HepG2 (cell line): ENCODE results near the gene LCN12. TPM values are rescaled to one million over a fixed set of nuclear protein-coding genes. Genes with fewer than 3 reads are reported as not detected.

ENCODE experiments used
- AGO2 ChIP-seq: fragments of 200-400 bp; formaldehyde crosslinking; optimal IDR thresholded peaks from 2 replicates; pipeline ENCODE3; 2017; ENCODE audit warnings: mild to moderate bottlenecking, low read depth, low read length, moderate library complexity
- FLYWCH1 ChIP-seq: sonication (generic); formaldehyde crosslinking; IDR thresholded peaks from 2 replicates; pipeline ENCODE4 v1.8.1; 2023; ENCODE audit warnings: mild to moderate bottlenecking, missing genetic modification reagents
- FOXO4 ChIP-seq: sonication (generic); formaldehyde crosslinking; conservative IDR thresholded peaks from 2 replicates; pipeline ENCODE4 v1.8.1; 2023; ENCODE audit warnings: missing genetic modification reagents
- KMT2A ChIP-seq: sonication (generic); formaldehyde crosslinking; IDR thresholded peaks from 2 replicates; pipeline ENCODE4 v1.4.0; 2020; ENCODE audit warnings: missing genetic modification reagents
- PAX8 ChIP-seq: sonication (generic); formaldehyde crosslinking; IDR thresholded peaks from 2 replicates; pipeline ENCODE4 v1.8.0; 2022; ENCODE audit warnings: mild to moderate bottlenecking, missing genetic modification reagents, borderline replicate concordance
- POLR2G ChIP-seq: fragments of 200-400 bp; formaldehyde crosslinking; IDR thresholded peaks from 2 replicates; pipeline ENCODE4 v1.6.1; 2018; ENCODE audit warnings: mild to moderate bottlenecking, low read depth, low read length, moderate library complexity
- RBFOX2 ChIP-seq: fragments of 200-400 bp; formaldehyde crosslinking; IDR thresholded peaks from 2 replicates; pipeline ENCODE4 v1.6.1; 2017; ENCODE audit warnings: low read depth, mild to moderate bottlenecking, low read length
- RELA ChIP-seq: sonication (generic); formaldehyde crosslinking; IDR thresholded peaks from 2 replicates; pipeline ENCODE4 v1.4.0; 2020; ENCODE audit warnings: missing genetic modification reagents
- ZBTB42 ChIP-seq: sonication (generic); formaldehyde crosslinking; IDR thresholded peaks from 2 replicates; pipeline ENCODE4 v1.5.0; 2020; ENCODE audit warnings: mild to moderate bottlenecking, missing genetic modification reagents
- ZFX ChIP-seq: sonication (generic); formaldehyde crosslinking; IDR thresholded peaks from 2 replicates; pipeline ENCODE4 v1.4.0; 2020; ENCODE audit warnings: mild to moderate bottlenecking, low read depth, missing genetic modification reagents, moderate library complexity
- ZFY ChIP-seq: sonication (generic); formaldehyde crosslinking; IDR thresholded peaks from 2 replicates; pipeline ENCODE4 v1.4.0; 2020; ENCODE audit warnings: missing genetic modification reagents
- ZNF329 ChIP-seq: sonication (generic); formaldehyde crosslinking; IDR thresholded peaks from 2 replicates; pipeline ENCODE4 v1.9.0; 2021; ENCODE audit warnings: low read depth, mild to moderate bottlenecking, missing genetic modification reagents
- ZNF431 ChIP-seq: sonication (generic); formaldehyde crosslinking; IDR thresholded peaks from 2 replicates; pipeline ENCODE4 v1.9.0; 2022; ENCODE audit warnings: missing genetic modification reagents, low read depth, mild to moderate bottlenecking, borderline replicate concordance
- ZNF510 ChIP-seq: sonication (generic); formaldehyde crosslinking; IDR thresholded peaks from 2 replicates; pipeline ENCODE4 v1.4.0; 2020; ENCODE audit warnings: low read depth, mild to moderate bottlenecking, missing genetic modification reagents
- ZNF703 ChIP-seq: sonication (generic); formaldehyde crosslinking; IDR thresholded peaks from 2 replicates; pipeline ENCODE4 v1.5.1; 2020; ENCODE audit warnings: missing genetic modification reagents, mild to moderate bottlenecking, moderate library complexity, borderline replicate concordance
- ZNF724P ChIP-seq: sonication (generic); formaldehyde crosslinking; IDR thresholded peaks from 2 replicates; pipeline ENCODE4 v1.8.0; 2022; ENCODE audit warnings: missing genetic modification reagents, borderline replicate concordance
- ZNF777 ChIP-seq: sonication (generic); formaldehyde crosslinking; IDR thresholded peaks from 2 replicates; pipeline ENCODE4 v1.4.0; 2020; ENCODE audit warnings: missing genetic modification reagents
- ZSCAN31 ChIP-seq: sonication (generic); formaldehyde crosslinking; IDR thresholded peaks from 2 replicates; pipeline ENCODE4 v1.5.0; 2020; ENCODE audit warnings: low read depth, mild to moderate bottlenecking, missing genetic modification reagents
- polyA plus RNA-seq, 8 experiments: library from polyadenylated mRNA; depleted of rRNA in 3 of 8; stranded (reverse) in 7 of 8; unstranded in 1 of 8; fragments of >200 nt; fragmentation: Illumina TruSeq in 4 of 8; extraction: Trizol in 4 of 8; gene quantifications; 2 replicates each; pipeline versions ENCODE4 v1.2.1 to v1.2.3, GENCODE V29; 2011 to 2016; ENCODE audit warnings: low read depth in 4 of 8, missing spikeins in 1 of 8, mixed read lengths in 1 of 8; ENCODE audit not compliant: insufficient read depth in 1 of 8
- total RNA-seq, 5 experiments: library from RNA; depleted of rRNA; stranded (reverse); fragments of >200 nt; fragmentation: Illumina TruSeq; extraction: Trizol; gene quantifications; 2 replicates each; pipeline ENCODE4 v1.2.3, GENCODE V29; 2016; ENCODE audit warnings: low read depth in 1 of 5
- TF ChIP-seq, protein P1 (sequence below): sonication (generic); formaldehyde crosslinking; IDR thresholded peaks from 2 replicates; pipeline ENCODE4 v1.5.0; 2020; ENCODE audit warnings: missing genetic modification reagents
- TF ChIP-seq, protein P2 (sequence below): sonication (generic); formaldehyde crosslinking; IDR thresholded peaks from 2 replicates; pipeline ENCODE4 v1.4.0; 2020; ENCODE audit warnings: mild to moderate bottlenecking, missing genetic modification reagents
- TF ChIP-seq, protein P3 (sequence below): sonication (generic); formaldehyde crosslinking; IDR thresholded peaks from 2 replicates; pipeline ENCODE4 v1.5.1; 2020; ENCODE audit warnings: mild to moderate bottlenecking, missing genetic modification reagents

The LCN12 gene
- total and polyA plus RNA-seq, 2 of the 13 experiments (the other 11 are each of a cell fraction or from before 2014, with no cell fraction given) = 3.4 to 6.9 TPM

DNA sequence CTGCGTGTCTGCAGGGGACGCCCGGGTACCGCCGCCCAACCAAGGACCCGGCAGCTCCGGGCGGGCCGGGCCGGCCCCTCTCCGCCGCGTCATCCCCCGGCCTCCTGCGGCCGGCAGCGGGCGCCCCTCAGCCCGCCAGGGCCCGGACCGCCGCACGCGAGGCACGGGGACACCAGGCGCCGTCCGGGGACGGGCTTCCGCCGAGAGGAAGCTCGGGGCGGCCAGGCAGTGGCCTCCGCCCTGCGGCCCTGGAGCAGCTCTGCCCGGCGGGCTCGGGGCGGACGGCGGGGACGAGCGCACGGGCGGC lies 7.9 kb upstream of the LCN12 start (continued):
- TF ChIP-seq ZNF329 (CRISPR knock-in tag) = peak; percentile 57; the same call in 1 of the 2 replicates
- TF ChIP-seq KMT2A (CRISPR knock-in tag) = no peak
- TF ChIP-seq ZFX = peak; percentile 62; the same call in 1 of the 2 replicates
- TF ChIP-seq ZNF510 (CRISPR knock-in tag) = peak; percentile 62; the same call in 1 of the 2 replicates
- TF ChIP-seq FLYWCH1 (CRISPR knock-in tag) = 0 out of 2 replicates have a peak, but pooled peaks have one; percentile 26
- 0 out of 2 replicates have a peak, but pooled peaks have one; percentile 78 for TF ChIP-seq FOXO4 (CRISPR knock-in tag)
- no peak for TF ChIP-seq RELA (CRISPR knock-in tag)
- no peak for TF ChIP-seq ZSCAN31 (CRISPR knock-in tag)
- TF ChIP-seq ZNF431 = 0 out of 2 replicates have a peak, but pooled peaks have one; percentile 6
- TF ChIP-seq, protein P1, sequence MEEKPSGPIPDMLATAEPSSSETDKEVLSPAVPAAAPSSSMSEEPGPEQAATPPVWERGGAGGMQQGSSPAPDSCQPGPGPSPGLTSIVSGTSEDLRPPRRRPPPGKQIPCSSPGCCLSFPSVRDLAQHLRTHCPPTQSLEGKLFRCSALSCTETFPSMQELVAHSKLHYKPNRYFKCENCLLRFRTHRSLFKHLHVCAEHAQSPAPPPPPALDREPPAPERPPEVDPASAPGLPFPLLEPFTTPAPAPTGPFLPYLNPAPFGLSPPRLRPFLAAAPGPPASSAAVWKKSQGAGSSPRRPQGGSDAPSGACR (CRISPR knock-in tag) = no peak
- peak; percentile 73 for TF ChIP-seq ZNF777 (CRISPR knock-in tag)
- peak; percentile 50 for TF ChIP-seq AGO2
- TF ChIP-seq POLR2G = peak; percentile 62
- TF ChIP-seq, protein P2, sequence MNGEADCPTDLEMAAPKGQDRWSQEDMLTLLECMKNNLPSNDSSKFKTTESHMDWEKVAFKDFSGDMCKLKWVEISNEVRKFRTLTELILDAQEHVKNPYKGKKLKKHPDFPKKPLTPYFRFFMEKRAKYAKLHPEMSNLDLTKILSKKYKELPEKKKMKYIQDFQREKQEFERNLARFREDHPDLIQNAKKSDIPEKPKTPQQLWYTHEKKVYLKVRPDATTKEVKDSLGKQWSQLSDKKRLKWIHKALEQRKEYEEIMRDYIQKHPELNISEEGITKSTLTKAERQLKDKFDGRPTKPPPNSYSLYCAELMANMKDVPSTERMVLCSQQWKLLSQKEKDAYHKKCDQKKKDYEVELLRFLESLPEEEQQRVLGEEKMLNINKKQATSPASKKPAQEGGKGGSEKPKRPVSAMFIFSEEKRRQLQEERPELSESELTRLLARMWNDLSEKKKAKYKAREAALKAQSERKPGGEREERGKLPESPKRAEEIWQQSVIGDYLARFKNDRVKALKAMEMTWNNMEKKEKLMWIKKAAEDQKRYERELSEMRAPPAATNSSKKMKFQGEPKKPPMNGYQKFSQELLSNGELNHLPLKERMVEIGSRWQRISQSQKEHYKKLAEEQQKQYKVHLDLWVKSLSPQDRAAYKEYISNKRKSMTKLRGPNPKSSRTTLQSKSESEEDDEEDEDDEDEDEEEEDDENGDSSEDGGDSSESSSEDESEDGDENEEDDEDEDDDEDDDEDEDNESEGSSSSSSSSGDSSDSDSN (CRISPR knock-in tag) = peak; percentile 47; the same call in 1 of the 2 replicates
- no peak for TF ChIP-seq ZBTB42
- TF ChIP-seq, protein P3, sequence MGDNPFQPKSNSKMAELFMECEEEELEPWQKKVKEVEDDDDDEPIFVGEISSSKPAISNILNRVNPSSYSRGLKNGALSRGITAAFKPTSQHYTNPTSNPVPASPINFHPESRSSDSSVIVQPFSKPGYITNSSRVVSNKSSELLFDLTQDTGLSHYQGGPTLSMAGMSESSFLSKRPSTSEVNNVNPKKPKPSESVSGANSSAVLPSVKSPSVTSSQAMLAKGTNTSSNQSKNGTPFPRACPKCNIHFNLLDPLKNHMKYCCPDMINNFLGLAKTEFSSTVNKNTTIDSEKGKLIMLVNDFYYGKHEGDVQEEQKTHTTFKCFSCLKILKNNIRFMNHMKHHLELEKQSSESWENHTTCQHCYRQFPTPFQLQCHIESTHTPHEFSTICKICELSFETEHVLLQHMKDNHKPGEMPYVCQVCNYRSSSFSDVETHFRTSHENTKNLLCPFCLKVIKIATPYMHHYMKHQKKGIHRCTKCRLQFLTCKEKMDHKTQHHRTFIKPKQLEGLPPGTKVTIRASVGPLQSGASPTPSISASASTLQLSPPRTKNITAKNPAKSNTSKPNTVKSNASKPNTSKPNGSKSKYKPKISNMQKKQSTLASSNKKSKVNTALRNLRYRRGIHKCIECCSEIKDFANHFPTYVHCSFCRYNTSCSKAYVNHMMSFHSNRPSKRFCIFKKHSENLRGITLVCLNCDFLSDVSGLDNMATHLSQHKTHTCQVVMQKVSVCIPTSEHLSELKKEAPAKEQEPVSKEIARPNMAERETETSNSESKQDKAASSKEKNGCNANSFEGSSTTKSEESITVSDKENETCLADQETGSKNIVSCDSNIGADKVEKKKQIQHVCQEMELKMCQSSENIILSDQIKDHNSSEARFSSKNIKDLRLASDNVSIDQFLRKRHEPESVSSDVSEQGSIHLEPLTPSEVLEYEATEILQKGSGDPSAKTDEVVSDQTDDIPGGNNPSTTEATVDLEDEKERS (CRISPR knock-in tag) = no peak
- TF ChIP-seq RBFOX2 = peak; percentile 58
- TF ChIP-seq ZNF724P (CRISPR knock-in tag) = no peak
- TF ChIP-seq ZNF703 (CRISPR knock-in tag) = peak; percentile 5; the same call in 1 of the 2 replicates
- 0 out of 2 replicates have a peak, but pooled peaks have one; percentile 31 for TF ChIP-seq PAX8 (CRISPR knock-in tag)
- TF ChIP-seq ZFY (CRISPR knock-in tag) = peak; percentile 87
